ENCODE measurements around the gene BABAM1.

- no peak for TF ChIP-seq CTCF (IDR thresholded peaks at IDR 0.05 in 2 of 3, conservative IDR thresholded peaks at IDR 0.05 in 1 of 3; ENCODE audit: control insufficient read depth in 2 of 3, extremely low read depth in 1 of 3, insufficient read depth in 1 of 3, low read depth in 3 of 3, low read length in 3 of 3)
- no peak for TF ChIP-seq PBX3 (IDR thresholded peaks at IDR 0.05; ENCODE audit: insufficient replicate concordance, low read depth, low read length)
- no peak for TF ChIP-seq SRF (IDR thresholded peaks at IDR 0.05; ENCODE audit: low read depth in 2 of 2, low read length in 2 of 2)
- no peak for TF ChIP-seq POLR2A (IDR thresholded peaks at IDR 0.05; ENCODE audit: low read depth, low read length)
- no peak for TF ChIP-seq RFX5 (IDR thresholded peaks at IDR 0.05; ENCODE audit: low read depth, low read length)
- no peak for TF ChIP-seq EGR1 (IDR thresholded peaks at IDR 0.05; ENCODE audit: borderline replicate concordance in 1 of 2, low read depth in 2 of 2, low read length in 2 of 2)
- TF ChIP-seq REST (IDR thresholded peaks at IDR 0.05; ENCODE audit: low read depth, low read length) = no peak
These were observed 53.2 kb downstream of the BABAM1 start for GRCh38 chr19:17320435-17320834.

All from GM12878 (cell line).